Esophagus squamous epithelium (tissue), 4 donors: Measurements from ENCODE around the gene TAPBPL.

Source experiments
- CTCF ChIP-seq, 6 experiments: fragments of 450-650 bp in 4 of 6; fragments of 200-600 bp in 2 of 6; sonication (generic) in 2 of 6; IDR thresholded peaks; one replicate each; pipeline ENCODE4 v1.5.1; 2016 to 2019; ENCODE audit warnings: antibody characterized with exemption in 6 of 6, mild to moderate bottlenecking in 4 of 6, moderate library complexity in 4 of 6
- POLR2A ChIP-seq, 4 donors: fragments of 450-650 bp; IDR thresholded peaks; one replicate each; pipeline ENCODE4 v1.6.1; 2017; ENCODE audit warnings: antibody characterized with exemption in 4 of 4, mild to moderate bottlenecking in 4 of 4, moderate library complexity in 3 of 4

GRCh38 chr12:6476489-6476888 lies 24.6 kb downstream of the TAPBPL start:
- TF ChIP-seq POLR2A (IDR thresholded peaks at IDR 0.05) (no peak), CTCF (IDR thresholded peaks at IDR 0.05) (no peak)
